ENCODE data around the gene COBL.

GRCh38 chr7:51126813-51127617, 189.6 kb downstream of the COBL start:
- TF ChIP-seq REST (IDR thresholded peaks at IDR 0.05; ENCODE audit: insufficient read depth in 1 of 2, low read depth in 2 of 2, low read length in 2 of 2) = no peak
- no peak for TF ChIP-seq FOXP2 (optimal IDR thresholded peaks at IDR 0.05; ENCODE audit: borderline replicate concordance, extremely low read depth, extremely low read length, insufficient read depth)
- no peak for TF ChIP-seq POLR2AphosphoS5 (IDR thresholded peaks at IDR 0.05; ENCODE audit: low read depth, low read length)

Measured in PFSK-1 (cell line).